ENCODE data around the gene SPG11.
"Not testable (repeated sequence)": the region's sequence is repeated elsewhere in the genome, so short reads cannot be mapped to it uniquely, and the experiment has no call there.

Gene SPG11

DNA sequence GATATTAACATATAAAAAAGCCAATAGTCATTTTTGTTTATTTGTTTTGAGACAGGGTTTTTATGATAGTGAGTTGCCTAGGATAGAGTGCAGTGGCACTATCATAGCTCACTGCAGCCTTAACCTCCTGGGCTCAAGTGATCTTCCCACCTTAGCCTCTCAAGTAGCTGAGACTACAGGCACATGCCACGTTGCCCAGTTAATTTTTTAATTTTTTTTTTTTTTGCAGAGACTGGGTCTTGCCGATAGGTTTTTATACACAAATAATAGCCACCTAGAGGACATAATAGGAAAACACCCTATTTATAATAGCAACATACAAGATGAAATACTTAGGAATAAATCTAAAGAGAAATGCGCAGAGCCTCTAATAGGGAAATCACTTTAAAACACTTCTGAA is 113.2 kb downstream of the SPG11 start:
- DNase-seq = peak; percentile 16

DNA sequence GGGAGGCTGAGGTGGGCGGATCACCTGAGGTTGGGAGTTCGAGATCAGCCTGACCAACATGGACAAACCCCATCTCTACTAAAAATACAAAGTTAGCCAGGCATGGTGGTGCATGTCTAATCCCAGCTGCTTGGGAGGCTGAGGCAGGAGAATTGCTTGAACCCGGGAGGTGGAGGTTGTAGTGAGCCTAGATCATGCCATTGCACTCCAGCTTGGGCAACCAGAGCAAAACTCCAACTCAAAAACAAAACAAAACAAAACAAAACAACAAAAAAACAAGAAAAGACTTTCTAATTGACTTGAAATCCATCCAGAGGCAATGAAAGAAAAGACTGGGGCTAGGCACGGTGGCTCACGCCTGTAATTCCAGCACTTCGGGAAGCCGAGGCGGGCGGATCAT is 114.3 kb downstream of the SPG11 start:
- not testable (repeated sequence) for DNase-seq

DNA sequence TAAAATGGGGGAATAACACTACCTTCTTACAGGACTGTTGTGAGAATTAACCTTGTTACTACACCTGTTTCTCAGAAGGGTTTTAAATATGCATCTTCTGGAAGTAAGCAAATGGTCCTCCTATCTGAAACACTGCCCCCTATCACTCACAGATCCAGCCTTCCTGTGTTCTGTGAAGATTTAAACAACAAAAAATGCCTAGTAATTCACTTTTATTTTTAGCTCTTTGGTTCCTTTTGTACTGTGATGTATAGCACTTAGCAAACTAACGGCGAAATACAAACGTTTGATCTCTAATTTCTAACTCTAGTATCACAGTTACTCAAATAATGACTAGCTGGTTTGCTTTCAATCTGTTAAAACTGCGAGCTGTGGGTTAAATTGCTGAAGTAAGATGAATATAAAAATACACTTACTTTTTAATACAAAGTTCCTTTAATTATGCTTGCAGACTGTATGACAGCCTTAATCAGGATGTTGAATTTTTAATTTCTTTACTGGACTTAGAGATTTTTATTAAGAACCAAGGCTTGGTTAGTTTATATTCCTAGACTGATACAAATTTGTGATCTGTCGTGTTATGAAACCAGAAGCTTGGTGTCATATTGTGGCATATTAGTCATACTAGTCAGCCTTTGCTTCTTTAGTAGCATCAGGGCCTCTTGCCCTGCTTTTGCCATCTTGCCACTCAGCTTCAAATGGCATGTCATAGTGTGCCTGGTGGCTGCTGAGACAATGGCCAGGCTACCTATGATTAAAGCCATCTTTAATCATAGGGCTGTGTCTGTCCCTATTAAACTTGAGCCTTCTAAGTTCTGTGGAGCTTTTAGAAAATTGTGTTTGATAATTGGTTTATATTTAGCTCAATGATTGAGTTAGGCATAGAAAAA is 117.3 kb downstream of the SPG11 start:
- DNase-seq = peak; percentile 91

DNA sequence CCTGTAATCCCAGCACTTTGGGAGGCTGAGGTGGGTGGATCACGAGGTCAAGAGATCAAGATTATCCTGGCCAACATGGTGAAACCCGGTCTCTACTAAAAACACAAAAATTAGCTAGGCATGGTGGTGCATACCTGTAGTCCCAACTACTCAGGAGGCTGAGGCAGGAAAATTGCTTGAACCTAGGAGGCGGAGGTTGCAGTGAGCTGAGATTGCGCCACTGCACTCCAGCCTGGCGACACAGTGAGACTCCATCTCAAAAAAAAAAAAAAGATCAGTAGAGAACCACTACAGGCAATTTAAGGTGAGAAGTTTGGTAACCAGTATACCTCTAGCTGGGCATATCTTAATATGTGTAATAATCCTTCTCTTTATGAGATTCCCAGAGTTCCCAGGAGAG is 118.7 kb downstream of the SPG11 start:
- DNase-seq = not testable (repeated sequence)

DNA sequence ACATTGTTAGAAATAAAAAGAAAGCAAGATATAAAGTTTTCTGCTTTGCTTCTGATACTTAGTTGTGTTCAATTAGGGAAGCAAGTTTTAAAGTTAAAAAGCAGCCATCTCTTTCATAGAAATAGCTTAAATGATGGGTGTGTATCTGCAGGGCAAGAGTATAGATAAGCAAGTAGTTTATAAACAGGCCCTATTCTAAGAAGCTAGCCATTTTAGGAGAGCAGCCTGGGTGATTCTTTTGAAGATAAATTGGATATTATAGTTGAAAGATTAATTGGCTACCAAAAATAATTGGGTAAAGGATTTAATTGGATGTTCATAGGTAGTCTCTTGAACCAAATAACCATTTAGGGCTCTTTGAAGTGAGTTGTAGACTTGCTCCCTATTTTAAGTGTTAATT is 120.9 kb downstream of the SPG11 start:
- DNase-seq = no peak

DNA sequence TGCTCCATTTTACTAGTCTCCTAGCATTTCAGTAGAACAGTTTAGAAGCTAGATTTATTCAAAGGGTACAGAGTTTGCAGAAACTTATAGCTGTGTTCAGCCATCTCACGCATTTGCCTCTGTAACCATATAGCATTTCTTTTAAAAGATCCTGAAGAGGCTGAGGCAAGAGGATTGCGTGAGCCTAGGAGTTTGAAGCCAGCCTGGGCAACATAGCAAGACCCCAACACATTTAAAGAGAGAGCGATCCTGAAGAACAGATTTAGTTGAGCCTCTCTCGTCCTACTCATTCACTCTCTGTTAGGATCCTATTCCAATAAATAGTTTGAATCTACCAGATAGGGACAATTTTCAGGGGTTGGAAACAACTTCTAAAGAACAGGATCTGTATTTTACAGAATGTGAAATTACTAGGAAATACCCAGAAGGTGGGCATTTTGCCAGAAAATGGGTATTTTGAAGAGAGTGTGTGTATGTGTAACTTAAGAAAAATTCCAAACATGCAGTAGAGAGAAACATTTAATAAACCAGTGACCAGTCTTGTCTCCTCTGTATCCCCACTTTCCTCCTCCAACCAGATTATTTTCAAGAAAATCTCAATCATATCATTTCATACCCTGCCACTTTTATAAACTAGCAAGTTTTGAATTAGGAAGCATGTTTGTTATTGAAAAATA is 122.0 kb downstream of the SPG11 start:
- no peak for DNase-seq

DNA sequence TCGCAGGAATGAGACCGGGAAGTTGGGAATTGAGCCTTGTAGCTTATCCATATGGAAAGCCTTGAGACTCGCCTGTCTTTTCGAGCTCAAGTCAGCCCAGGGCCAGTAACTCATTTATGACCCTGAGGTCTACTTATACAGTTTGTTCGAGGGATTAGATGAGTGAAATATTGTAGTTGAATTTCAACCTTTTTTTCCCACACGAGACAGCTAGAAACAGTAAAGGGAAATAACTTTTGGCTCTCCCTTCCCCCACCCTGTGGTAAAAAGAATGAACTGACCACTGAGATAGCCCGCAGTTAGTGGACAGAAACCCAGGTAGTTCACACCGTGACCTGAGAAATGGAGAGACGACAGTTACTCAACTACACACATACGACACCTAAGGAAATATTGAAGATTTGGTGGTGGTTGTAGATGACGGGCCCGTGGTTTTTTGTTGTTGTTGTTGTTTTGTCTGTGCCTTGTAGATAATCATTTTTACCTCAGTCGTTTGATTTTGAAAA is 125.7 kb downstream of the SPG11 start:
- DNase-seq = peak; percentile 28

DNA sequence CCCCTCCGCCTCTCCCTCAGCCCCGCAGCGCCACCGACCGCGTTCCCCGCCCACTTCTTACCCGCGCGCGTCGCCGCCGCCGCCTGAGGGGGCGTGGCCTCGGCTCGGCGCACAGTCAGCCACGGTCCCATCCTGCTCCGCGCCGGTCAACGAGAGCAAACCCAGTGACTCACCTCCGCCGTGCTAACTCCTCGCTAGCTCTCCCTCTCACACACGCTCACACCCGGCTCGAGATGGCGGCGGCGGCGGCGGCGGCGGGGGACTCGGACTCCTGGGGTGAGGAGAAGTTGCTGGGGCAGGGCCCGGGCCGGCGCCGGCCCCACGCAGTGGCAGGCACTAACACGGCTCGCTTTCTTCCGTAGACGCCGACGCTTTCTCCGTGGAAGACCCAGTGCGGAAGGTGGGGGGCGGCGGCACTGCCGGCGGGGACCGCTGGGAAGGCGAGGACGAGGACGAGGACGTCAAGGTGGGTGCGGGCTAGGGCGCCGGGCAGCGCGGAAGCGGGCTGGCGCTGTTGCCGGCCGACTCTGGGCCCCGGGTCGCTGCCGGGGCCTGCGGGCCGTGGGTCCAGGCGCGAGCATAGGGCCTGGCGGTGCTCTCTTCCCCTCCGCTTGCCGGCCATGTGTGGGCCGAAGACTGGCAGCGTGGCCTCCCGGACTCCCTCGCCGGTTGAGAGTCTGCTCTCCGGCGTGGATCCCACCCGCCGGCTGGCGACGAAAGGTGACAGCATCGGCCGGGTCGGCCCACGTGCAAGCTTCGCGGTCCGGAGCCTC is 126.3 kb downstream of the SPG11 start, which contains the start of gene EIF3J:
EIF3J (plus strand) TSS at position 186 of the 773 bp plus-strand sequence; CDS start at position 234, 48 bp downstream.
- DNase-seq = peak; percentile 96

DNA sequence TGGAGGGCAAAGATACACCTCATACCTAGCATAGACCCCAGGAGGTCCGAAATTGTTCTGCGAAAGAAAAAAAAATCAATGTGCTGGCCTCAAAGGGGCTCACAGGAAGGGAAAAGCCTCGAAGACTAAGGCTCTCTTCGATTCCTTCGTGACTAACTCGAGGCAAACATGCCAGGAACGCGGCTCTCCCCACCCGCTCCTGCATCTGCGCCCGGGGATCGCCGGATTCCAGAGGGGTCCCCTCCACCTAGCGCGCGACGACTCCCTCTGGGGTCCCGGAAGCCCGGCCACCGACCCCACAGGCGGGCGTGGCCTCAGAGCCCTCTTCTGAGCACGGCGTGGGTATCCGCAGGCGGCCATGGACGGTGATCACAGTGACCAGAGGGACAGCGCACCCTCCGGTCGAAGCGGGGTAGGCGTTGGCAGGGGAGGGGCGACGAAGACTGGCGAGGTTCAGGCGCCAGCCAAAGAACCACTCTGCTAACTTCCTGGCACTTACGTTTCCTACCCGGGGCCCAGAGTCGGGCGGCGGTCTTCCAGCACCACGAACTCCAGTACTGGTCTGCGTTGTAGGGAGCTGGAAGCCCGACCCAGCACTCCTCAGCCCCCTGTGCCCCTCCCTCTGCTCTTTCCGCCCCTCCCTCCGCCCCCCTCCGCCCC is 127.0 kb downstream of the SPG11 start:
- no peak for DNase-seq

DNA sequence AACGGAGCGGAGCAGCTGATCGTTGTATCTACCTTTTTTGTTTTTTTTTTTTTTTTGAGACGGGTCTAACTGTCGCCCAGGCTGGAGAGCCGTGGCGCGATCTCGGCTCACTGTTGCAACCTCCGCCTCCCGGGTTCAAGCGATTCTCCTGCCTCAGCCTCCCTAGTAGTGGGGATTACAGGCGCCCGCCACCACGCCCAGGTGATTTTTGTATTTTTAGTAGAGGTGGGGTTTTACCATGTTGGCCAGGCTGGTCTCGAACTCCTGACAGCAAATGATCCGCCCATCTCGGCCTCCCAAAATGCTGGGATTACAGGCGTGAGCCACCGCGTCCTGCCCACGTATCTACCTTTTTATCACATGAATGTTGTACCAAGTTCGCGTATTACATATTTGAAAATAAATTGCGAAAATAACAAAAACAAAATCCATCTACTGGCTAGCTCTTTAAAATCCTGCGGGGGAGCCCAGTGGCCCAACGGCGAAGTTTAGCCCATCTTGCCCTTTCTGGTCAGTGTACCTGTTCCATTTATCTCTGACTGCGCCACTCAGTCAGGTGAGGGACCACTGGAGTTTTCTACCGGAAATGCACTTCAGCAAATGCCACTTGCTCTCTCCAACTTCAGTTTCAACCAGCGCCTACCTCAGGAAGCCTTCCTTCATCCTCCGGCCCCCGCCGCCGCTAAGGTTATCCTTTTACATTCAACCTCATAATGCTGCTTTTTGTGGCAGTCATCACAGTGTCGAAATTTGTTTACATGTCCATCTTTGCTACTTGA is 127.8 kb downstream of the SPG11 start:
- peak; percentile 16 for DNase-seq

DNA sequence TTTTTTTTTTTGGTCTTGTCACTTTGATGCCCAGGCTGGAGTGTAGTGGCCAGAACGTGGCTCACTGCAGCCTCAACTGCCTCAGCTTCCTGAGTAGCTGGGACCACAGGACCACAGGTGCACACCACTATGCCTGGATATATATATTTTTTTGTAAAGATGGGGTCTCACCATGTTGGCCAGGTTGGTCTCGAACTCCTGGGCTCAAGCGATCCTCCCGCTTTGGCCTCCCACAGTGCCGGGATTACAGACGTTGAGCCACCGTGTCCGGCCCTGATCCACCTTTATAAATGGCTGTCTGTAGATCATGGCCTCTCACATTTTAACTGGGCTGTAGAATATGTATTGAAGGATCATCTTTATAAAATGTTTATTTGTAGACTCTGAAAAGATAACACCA is 128.4 kb downstream of the SPG11 start:
- no peak for DNase-seq

DNA sequence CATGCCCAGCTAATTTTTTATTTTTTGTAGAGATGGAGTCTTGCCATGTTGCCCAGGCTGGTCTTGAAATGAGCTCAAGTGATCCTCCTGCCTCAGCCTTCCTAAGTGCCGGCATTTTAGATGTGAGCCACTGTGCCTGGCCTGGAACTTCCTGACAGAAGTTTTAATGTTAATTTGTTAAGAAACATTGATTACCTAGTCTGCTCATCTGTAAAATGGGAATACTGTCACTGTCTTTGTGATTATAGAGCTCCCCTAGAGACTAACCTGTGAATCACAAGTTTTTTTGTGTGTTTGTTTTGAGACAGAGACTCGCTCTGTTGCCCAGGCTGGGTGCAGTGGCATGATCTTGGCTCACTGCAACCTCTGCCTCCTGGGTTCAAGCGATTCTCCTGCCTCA is 130.8 kb downstream of the SPG11 start:
- DNase-seq = peak; percentile 14

DNA sequence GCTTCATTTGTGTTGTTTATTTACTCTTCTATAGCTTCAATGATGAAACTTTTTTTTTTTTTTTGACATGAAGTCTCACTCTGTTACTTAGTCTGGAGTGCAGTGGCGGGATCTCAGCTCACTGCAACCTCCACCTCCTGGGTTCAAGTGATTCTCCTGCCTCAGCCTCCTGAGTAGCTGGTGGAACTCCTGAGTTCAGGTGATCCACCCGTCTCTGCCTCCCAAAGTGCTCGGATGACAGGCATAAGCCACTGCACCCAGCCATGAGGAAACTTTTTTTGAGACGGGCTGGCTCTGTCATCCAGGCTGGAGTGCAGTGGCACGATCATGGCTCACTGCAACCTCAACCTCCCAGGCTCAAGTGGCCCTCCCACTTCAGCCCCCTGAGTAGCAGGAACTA is 131.2 kb downstream of the SPG11 start:
- not testable (repeated sequence) for DNase-seq

DNA sequence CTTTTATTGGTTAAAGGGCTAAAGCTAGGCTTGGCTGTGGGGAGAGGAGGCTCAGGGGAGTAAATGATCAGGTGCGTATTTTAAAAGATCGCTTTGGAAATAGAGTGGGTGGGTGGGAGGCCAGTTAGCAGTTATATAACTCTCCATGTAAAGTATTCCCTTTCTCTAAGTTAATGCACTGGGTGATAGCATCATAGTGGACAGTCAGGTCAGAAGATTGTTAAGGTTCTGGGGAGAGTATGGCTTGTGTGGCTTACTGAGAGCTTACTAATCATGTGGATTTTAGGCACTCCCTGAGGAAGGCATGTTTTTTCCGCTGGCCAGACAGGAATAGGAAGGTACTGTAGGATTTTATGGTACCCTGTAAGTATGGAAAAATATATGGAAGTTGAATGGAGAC is 132.8 kb downstream of the SPG11 start:
- DNase-seq = no peak

DNA sequence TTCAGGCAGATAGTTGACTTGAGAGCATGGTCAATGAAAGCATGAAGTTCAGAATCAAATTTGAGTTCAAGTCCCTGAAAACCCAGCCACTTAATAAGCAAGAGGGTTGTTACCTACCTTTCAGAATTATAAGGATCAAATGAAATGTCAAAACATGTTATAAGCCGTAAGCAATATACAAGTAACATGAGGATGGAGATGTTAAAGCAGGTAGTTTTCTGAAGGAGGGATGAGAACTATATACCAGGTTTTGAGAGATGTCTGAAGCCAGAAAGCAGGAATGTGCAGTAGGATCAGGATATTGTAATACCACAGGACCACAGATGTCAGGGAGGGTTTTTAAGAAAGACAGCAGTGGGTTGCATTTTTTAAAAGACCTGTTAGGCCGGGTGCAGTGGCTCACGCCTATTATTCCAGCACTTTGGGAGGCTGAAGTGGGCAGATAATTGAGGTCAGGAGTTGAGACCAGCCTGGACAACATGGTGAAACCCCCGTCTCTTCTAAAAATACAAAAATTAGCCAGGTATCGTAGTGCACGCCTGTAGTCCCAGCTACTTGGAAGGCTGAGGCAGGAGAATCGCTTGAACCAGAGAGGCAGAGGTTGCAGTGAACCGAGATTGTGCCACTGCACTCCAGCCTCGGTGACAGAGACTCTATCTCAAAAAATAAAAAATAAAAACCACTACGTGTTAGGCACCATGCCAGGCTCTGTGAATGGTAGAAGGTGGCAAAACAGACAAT is 133.4 kb downstream of the SPG11 start:
- no peak for DNase-seq

DNA sequence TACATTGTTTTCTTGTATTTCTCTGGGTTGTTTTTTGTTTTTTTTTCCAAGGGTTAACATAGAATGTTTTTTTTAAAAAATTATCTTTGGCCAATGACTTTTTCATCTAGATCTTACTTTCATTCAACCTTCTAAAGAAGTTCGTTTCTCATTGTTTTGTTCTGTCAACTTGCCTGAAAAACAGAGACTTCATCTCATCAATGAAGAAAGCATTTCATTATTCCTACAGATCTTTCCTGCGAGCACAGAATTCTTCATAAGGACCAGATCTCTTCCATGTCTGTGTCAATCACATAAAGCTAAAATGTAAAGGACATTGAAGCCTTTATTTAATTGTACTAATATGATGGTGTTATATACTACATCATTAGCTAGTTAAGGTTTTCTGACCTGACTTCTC is 136.2 kb downstream of the SPG11 start:
- DNase-seq = no peak

DNA sequence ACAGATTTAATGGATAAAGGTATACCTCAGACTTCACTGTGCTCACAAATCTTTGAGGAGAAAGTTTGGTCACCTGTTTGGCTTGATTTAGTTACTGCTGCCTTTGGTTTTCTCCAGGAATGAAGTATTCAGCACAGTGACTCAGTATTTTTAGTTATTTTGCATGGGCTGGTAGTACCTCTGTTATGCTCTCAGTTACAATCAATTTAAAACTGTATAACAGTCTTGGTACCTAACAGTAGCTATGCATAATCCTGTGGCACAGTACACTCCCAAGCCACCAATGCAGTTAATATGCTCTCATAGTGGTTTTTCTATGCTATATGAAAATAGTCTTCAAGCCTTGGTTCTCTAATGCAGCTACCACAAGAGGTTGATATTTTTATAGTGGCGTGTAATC is 138.4 kb downstream of the SPG11 start:
- no peak for DNase-seq

DNA sequence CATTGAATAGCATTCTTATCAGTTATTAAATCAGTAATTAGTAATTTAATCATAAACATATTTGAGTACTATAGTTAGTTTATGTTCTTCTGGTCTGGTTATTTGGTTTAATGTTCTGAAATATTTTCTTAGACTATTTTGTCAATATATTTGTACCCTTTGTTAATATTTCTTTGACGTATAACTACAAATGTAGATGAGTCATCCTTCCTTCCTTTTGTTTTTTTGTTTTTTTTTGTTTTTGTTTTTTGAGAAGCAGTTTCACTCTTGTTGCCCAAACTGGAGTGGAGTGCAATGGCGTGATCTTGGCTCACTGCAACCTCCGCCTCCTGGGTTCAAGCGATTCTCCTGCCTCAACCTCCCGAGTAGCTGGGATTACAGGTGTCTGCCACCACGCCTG is 143.9 kb downstream of the SPG11 start:
- no peak for DNase-seq

DNA sequence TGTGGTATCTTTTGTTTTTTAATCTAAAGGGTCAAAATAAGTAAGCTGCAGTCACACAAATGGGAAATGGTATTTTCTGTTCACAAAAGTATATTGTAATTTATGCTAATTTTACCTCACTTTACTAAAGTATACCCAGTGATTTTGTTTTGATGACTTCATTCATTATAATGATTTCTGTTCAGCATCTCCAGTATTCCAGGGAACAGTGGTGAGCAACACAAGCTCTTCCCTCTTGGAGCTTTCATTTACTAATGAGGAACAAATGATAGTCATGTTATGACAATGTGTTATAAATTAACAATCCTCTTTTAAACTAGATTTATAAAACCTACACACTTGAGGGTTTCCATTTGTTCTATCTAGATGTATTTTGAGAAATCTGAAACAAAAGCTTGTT is 147.0 kb downstream of the SPG11 start:
- DNase-seq = no peak

Data from activated CD4-positive, alpha-beta T cell treated with anti-CD3 and anti-CD28 coated beads, Interleukin-2, amount 50 U/mL, for 16 hours (primary cell).